ENCODE measurements around the gene OCRL. TPM values are rescaled to one million over a fixed set of nuclear protein-coding genes. Genes with fewer than 3 reads are reported as not detected.

Gene OCRL
- total and polyA plus RNA-seq, 7 experiments from 2014 or later = 0.47 to 6.2 (median 5.0) TPM

DNA sequence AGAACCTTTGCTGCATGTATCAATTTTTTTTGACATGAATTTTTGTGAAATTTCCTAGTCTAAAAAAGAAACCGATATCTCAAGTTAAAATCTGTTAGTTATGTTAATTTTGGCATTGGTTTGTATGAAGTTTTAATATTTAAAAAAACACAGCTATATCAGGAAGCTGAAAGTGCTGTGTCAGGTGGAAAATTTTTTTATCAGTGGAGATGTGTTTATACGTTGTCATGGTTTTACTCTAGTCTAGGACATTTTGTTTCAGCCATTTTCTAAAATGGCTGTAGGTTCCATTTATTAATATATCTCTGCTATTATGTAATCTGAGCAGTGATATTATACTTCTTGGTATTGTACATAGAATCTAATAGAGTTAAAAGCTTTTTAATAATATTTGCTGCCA is 34.2 kb downstream of the OCRL start:
- Mint-ChIP-seq H3K9me3 (no peaks in the 10 kb centered on the region), H3K27me3 (no peaks in the 10 kb centered on the region), H3K4me1 (peaks cover 0 to 2% (median 0%) of the 10 kb centered on the region in 7 donors), H3K27ac (no peak overlapping the region), H3K4me3 (no peak overlapping the region), H3K36me3 (peaks cover 12 to 48% (median 16%) of the 10 kb centered on the region in 5 donors)
- ATAC-seq (no peak), DNase-seq (no peak)
- H3K27ac ChIP-seq (ENCODE audit: low read depth, low read length) = no peak overlapping the region
- ChIA-PET CTCF (interaction anchor here (0.7 kb wide), 1 partner anchor 82 kb away, joined by 3 read pairs; no protein-coding TSS in a partner anchor), POLR2A (no interaction called here)
- intact Hi-C loops (cut with micrococcal nuclease) = no loop called here
- no peaks in the 10 kb centered on the region for H3K4me1 ChIP-seq (ENCODE audit: control insufficient read depth in 2 of 2, insufficient read depth in 2 of 2, low read length in 2 of 2)
- no peaks in the 10 kb centered on the region for H3K36me3 ChIP-seq (ENCODE audit: control insufficient read depth in 2 of 3, insufficient read depth in 3 of 3, low read length in 3 of 3)
- H3K9me3 ChIP-seq (ENCODE audit: control insufficient read depth in 2 of 3, low read length in 3 of 3) = no peaks in the 10 kb centered on the region
- no peak overlapping the region for H3K4me3 ChIP-seq (ENCODE audit: low read length)
- no peaks in the 10 kb centered on the region for H3K27me3 ChIP-seq (ENCODE audit: control insufficient read depth in 2 of 2, insufficient read depth in 2 of 2, low read length in 2 of 2)

DNA sequence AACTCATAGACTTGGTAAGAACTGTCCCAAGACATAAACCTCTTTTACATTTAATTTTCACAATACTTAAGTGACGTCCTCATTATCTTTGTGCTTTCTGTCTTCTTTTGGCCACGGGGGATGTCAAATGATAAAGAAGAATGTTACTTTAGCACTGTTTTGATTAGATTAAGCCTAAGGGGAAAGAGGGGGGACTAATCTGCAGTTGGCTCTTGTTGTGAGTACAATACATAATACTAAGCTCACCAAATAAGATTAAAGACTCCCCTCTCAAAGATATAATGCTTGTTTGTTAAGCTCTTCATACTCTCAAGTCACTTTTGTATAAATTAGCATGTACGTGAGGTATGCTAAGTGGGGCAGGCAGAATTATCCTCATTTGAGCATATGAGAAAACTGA is 36.5 kb downstream of the OCRL start:
- Histone ChIP-seq H3K4me3 (ENCODE audit: low read length) (no peak overlapping the region), H3K27me3 (ENCODE audit: control insufficient read depth in 2 of 2, insufficient read depth in 2 of 2, low read length in 2 of 2) (no peaks in the 10 kb centered on the region), H3K27ac (ENCODE audit: low read depth, low read length) (no peak overlapping the region), H3K4me1 (ENCODE audit: control insufficient read depth in 2 of 2, insufficient read depth in 2 of 2, low read length in 2 of 2) (no peaks in the 10 kb centered on the region), H3K9me3 (ENCODE audit: control insufficient read depth in 2 of 3, low read length in 3 of 3) (no peaks in the 10 kb centered on the region), H3K36me3 (ENCODE audit: control insufficient read depth in 2 of 3, insufficient read depth in 3 of 3, low read length in 3 of 3) (no peaks in the 10 kb centered on the region)
- ChIA-PET POLR2A (no interaction called here), CTCF (no interaction called here)
- no peaks in the 10 kb centered on the region for H3K27me3 Mint-ChIP-seq
- peaks cover 0 to 2% (median 0%) of the 10 kb centered on the region in 7 donors for H3K4me1 Mint-ChIP-seq
- H3K27ac Mint-ChIP-seq = no peak overlapping the region
- no peak overlapping the region for H3K4me3 Mint-ChIP-seq
- no peak for ATAC-seq
- H3K9me3 Mint-ChIP-seq = no peaks in the 10 kb centered on the region
- intact Hi-C loops (cut with micrococcal nuclease) = no loop called here
- DNase-seq = no peak
- H3K36me3 Mint-ChIP-seq = peaks cover 9 to 39% (median 10%) of the 10 kb centered on the region in 5 donors

DNA sequence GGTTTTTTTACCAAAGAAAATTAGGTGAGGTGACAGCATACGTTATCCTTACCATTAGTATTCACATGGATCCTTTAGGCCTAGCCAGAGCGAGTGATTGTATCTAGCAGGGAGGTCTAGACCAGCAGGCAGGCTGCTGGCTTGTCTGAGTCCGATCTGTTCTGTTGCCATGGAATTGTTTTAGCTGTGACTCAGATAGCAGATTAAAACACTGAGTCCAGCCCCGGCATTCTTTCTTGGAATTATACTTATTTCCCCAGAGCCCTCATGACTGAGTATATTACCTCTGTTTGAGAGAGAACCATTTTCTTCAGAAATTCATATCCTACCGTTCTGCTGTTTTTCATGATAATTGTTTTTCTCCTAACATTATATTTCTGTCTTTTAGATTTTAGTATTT is 37.4 kb downstream of the OCRL start:
- Mint-ChIP-seq H3K4me1 (peaks cover 0 to 4% (median 0%) of the 10 kb centered on the region in 7 donors), H3K27me3 (no peaks in the 10 kb centered on the region), H3K36me3 (peaks cover 5 to 35% (median 10%) of the 10 kb centered on the region in 5 donors), H3K4me3 (no peak overlapping the region), H3K9me3 (no peaks in the 10 kb centered on the region), H3K27ac (no peak overlapping the region)
- no peak for ATAC-seq
- intact Hi-C loops (cut with micrococcal nuclease) = no loop called here
- CTCF ChIA-PET = no interaction called here
- H3K36me3 ChIP-seq (ENCODE audit: control insufficient read depth in 2 of 3, insufficient read depth in 3 of 3, low read length in 3 of 3) = no peaks in the 10 kb centered on the region
- no peak for DNase-seq
- POLR2A ChIA-PET = no interaction called here
- H3K4me1 ChIP-seq (ENCODE audit: control insufficient read depth in 2 of 2, insufficient read depth in 2 of 2, low read length in 2 of 2) = no peaks in the 10 kb centered on the region
- no peaks in the 10 kb centered on the region for H3K9me3 ChIP-seq (ENCODE audit: control insufficient read depth in 2 of 3, low read length in 3 of 3)
- H3K4me3 ChIP-seq (ENCODE audit: low read length) = no peak overlapping the region
- H3K27ac ChIP-seq (ENCODE audit: low read depth, low read length) = no peak overlapping the region
- H3K27me3 ChIP-seq (ENCODE audit: control insufficient read depth in 2 of 2, insufficient read depth in 2 of 2, low read length in 2 of 2) = no peaks in the 10 kb centered on the region

DNA sequence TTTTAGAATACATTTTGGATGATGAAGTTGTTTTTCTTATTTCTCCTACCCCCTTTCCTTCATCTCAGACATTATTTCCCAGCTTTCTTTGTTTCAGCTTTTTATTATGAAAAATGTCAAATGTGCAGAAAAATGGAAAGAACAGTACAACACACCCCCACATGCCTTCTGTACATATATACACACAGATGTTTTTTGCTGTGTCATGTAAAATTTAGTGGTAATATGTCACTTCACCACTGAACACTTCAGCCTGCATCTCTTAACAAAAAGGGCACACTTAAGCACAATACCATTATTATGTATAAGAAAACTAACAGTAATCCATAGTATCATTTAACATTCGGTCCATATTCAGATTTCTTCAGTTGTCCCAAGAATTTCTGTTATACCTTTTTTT is 37.8 kb downstream of the OCRL start:
- peaks cover 0 to 4% (median 0%) of the 10 kb centered on the region in 7 donors for H3K4me1 Mint-ChIP-seq
- ChIA-PET POLR2A (no interaction called here), CTCF (no interaction called here)
- no peaks in the 10 kb centered on the region for H3K9me3 Mint-ChIP-seq
- no peak overlapping the region for H3K27ac ChIP-seq (ENCODE audit: low read depth, low read length)
- no peak for DNase-seq
- H3K9me3 ChIP-seq (ENCODE audit: control insufficient read depth in 2 of 3, low read length in 3 of 3) = no peaks in the 10 kb centered on the region
- H3K4me3 ChIP-seq (ENCODE audit: low read length) = no peak overlapping the region
- H3K27ac Mint-ChIP-seq = no peak overlapping the region
- H3K36me3 ChIP-seq (ENCODE audit: control insufficient read depth in 2 of 3, insufficient read depth in 3 of 3, low read length in 3 of 3) = no peaks in the 10 kb centered on the region
- intact Hi-C loops (cut with micrococcal nuclease) = no loop called here
- H3K27me3 ChIP-seq (ENCODE audit: control insufficient read depth in 2 of 2, insufficient read depth in 2 of 2, low read length in 2 of 2) = no peaks in the 10 kb centered on the region
- peaks cover 4 to 35% (median 10%) of the 10 kb centered on the region in 5 donors for H3K36me3 Mint-ChIP-seq
- no peaks in the 10 kb centered on the region for H3K4me1 ChIP-seq (ENCODE audit: control insufficient read depth in 2 of 2, insufficient read depth in 2 of 2, low read length in 2 of 2)
- H3K4me3 Mint-ChIP-seq = no peak overlapping the region
- ATAC-seq = no peak
- H3K27me3 Mint-ChIP-seq = no peaks in the 10 kb centered on the region

DNA sequence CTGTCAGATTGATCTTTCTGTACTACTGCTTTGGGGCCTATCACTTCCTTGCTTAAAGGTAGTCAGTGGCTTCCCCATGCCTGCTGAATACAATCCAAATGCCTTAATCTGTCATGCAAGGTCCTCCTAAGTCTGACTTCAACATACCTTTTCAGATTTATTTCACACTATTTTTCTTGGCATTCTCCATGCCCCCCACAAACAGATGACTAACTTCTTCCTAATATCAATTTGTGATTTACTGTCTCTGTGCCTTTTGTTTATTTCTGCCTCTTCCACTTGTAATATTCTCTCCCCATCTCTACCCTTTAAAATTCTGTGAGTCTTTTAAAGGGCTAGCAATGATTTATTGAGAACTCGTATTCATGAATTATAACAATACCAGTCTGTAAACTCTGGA is 41.8 kb downstream of the OCRL start:
- no peak for DNase-seq
- H3K36me3 Mint-ChIP-seq = peaks cover 0 to 10% (median 3%) of the 10 kb centered on the region in 5 donors

DNA sequence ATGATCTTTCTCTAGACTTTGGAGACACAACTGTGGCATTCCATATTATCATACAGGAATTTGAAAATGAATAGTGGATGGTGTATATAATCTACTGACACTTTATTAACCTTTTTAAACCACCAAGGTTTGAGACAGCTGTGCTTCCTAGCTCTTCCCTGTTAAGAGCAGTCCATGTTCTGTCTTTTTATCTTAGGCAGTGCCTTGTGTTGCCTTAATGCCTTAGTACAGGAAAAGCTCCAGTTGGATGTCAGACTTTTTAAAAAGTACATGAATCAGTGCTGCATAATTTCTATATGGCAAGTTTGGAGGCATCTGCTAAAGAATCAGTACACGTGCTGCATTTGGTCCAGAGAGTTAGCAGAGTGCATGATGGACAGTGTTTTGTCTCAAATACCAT is 45.1 kb downstream of the OCRL start:
- Histone ChIP-seq H3K4me3 (ENCODE audit: low read length) (no peak overlapping the region), H3K27me3 (ENCODE audit: control insufficient read depth in 2 of 2, insufficient read depth in 2 of 2, low read length in 2 of 2) (no peaks in the 10 kb centered on the region), H3K4me1 (ENCODE audit: control insufficient read depth in 2 of 2, insufficient read depth in 2 of 2, low read length in 2 of 2) (no peaks in the 10 kb centered on the region), H3K9me3 (ENCODE audit: control insufficient read depth in 2 of 3, low read length in 3 of 3) (no peaks in the 10 kb centered on the region), H3K27ac (ENCODE audit: low read depth, low read length) (no peak overlapping the region), H3K36me3 (ENCODE audit: control insufficient read depth in 2 of 3, insufficient read depth in 3 of 3, low read length in 3 of 3) (peaks cover 0 to 6% (median 0%) of the 10 kb centered on the region in 3 experiments)
- H3K27me3 Mint-ChIP-seq = no peaks in the 10 kb centered on the region
- H3K4me1 Mint-ChIP-seq = peaks cover 0 to 4% (median 0%) of the 10 kb centered on the region in 7 donors
- intact Hi-C loops (cut with micrococcal nuclease) = no loop called here
- ChIA-PET POLR2A (no interaction called here), CTCF (no interaction called here)
- no peak for DNase-seq
- peaks cover 0 to 3% (median 0%) of the 10 kb centered on the region in 5 donors for H3K36me3 Mint-ChIP-seq
- H3K9me3 Mint-ChIP-seq = no peaks in the 10 kb centered on the region
- no peak for ATAC-seq
- H3K4me3 Mint-ChIP-seq = no peak overlapping the region
- H3K27ac Mint-ChIP-seq = no peak overlapping the region

More for the DNA sequence above, 41.8 kb downstream of the OCRL start:
- Mint-ChIP-seq H3K4me3 (no peak overlapping the region), H3K4me1 (peaks cover 0 to 4% (median 0%) of the 10 kb centered on the region in 7 donors), H3K27ac (peak overlapping the region in 1 of 9 donors; percentile 54), H3K27me3 (no peaks in the 10 kb centered on the region), H3K9me3 (no peaks in the 10 kb centered on the region)
- H3K4me1 ChIP-seq (ENCODE audit: control insufficient read depth in 2 of 2, insufficient read depth in 2 of 2, low read length in 2 of 2) = no peaks in the 10 kb centered on the region
- intact Hi-C loops (cut with micrococcal nuclease) = no loop called here
- no peaks in the 10 kb centered on the region for H3K9me3 ChIP-seq (ENCODE audit: control insufficient read depth in 2 of 3, low read length in 3 of 3)
- ChIA-PET CTCF (no interaction called here), POLR2A (no interaction called here)
- ATAC-seq = no peak
- H3K27ac ChIP-seq (ENCODE audit: low read depth, low read length) = no peak overlapping the region
- no peaks in the 10 kb centered on the region for H3K27me3 ChIP-seq (ENCODE audit: control insufficient read depth in 2 of 2, insufficient read depth in 2 of 2, low read length in 2 of 2)
- no peak overlapping the region for H3K4me3 ChIP-seq (ENCODE audit: low read length)
- no peaks in the 10 kb centered on the region for H3K36me3 ChIP-seq (ENCODE audit: control insufficient read depth in 2 of 3, insufficient read depth in 3 of 3, low read length in 3 of 3)

DNA sequence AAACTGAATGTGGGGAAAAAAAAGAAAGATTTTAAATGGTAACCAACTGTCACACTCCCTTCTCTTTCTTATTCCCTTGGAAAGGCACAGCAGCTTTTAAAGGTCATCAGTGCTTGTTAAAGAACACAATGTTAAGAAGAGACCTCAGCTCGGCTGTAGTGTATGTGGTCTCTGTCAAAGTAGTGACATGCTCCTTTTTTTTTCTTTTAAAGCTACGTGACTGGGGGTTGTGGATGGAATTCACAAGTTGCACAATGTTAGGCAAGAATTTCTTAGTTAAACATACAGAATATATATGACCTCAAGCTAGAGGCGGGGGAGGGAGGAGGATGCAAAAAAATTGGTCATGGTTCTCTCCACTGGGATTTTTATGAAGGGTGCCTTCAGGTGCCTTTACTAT is 45.6 kb downstream of the OCRL start:
- Mint-ChIP-seq H3K27ac (no peak overlapping the region), H3K4me1 (peaks cover 0 to 4% (median 0%) of the 10 kb centered on the region in 7 donors), H3K36me3 (peaks cover 0 to 8% (median 0%) of the 10 kb centered on the region in 5 donors), H3K27me3 (no peaks in the 10 kb centered on the region), H3K9me3 (no peaks in the 10 kb centered on the region), H3K4me3 (no peak overlapping the region)
- H3K4me1 ChIP-seq (ENCODE audit: control insufficient read depth in 2 of 2, insufficient read depth in 2 of 2, low read length in 2 of 2) = no peaks in the 10 kb centered on the region
- no peaks in the 10 kb centered on the region for H3K9me3 ChIP-seq (ENCODE audit: control insufficient read depth in 2 of 3, low read length in 3 of 3)
- no peak for DNase-seq
- ChIA-PET POLR2A (no interaction called here), CTCF (no interaction called here)
- H3K27ac ChIP-seq (ENCODE audit: low read depth, low read length) = no peak overlapping the region
- H3K4me3 ChIP-seq (ENCODE audit: low read length) = no peak overlapping the region
- peaks cover 0 to 6% (median 0%) of the 10 kb centered on the region in 3 experiments for H3K36me3 ChIP-seq (ENCODE audit: control insufficient read depth in 2 of 3, insufficient read depth in 3 of 3, low read length in 3 of 3)
- ATAC-seq = no peak
- H3K27me3 ChIP-seq (ENCODE audit: control insufficient read depth in 2 of 2, insufficient read depth in 2 of 2, low read length in 2 of 2) = no peaks in the 10 kb centered on the region
- intact Hi-C loops (cut with micrococcal nuclease) = no loop called here
